Measurements from ENCODE around the gene NRCAM.

Gene NRCAM

DNA sequence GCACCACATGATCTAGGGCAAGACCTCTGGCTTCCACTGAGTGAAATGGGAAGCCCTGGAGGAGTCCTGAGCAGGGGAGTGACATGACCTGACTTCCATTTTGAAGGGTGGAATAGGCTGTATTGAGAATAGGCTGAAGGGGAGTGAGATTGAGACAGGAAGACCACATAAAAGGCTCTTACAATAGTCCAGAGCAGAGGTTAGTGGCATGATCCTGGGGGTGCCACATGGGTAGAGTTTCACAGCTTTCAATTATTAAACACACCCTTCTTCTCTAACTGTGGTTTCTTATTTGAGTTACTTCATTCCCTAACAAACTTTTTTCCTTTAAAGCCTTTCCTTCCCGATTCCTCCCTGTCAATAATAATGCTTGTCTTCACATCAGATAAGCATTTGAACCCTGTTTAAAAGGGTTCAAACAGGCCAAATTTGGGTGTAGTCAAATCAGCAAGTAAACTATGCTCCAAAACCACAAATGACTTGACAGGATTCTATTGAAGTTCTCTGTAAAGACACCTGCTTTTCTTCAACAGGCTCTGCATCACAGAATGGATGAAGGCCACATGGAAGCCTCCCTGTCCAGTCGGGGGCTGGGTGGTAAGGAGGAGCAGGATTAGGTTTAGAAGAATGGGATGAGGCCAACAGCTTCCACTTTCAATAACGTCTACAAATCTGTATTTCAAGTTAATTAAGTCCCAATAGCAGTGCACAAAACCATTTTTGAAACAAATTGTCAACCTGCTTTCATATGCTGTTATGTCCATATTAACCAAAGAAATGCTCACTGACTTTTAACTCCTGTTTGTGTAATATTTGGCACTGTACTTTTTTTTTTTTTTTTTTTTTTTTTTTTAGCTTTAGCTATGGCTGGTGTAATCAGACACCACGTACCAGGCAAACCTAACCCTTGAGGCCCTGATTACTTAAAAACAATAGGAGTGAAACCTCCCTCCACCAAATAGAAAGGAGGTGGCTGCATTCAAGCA lies 131.9 kb downstream of the NRCAM start:
- no peak for DNase-seq (ENCODE audit: low read depth)
- no peak overlapping the region for H3K4me3 ChIP-seq (ENCODE audit: low read length)
- TF ChIP-seq, protein P1, sequence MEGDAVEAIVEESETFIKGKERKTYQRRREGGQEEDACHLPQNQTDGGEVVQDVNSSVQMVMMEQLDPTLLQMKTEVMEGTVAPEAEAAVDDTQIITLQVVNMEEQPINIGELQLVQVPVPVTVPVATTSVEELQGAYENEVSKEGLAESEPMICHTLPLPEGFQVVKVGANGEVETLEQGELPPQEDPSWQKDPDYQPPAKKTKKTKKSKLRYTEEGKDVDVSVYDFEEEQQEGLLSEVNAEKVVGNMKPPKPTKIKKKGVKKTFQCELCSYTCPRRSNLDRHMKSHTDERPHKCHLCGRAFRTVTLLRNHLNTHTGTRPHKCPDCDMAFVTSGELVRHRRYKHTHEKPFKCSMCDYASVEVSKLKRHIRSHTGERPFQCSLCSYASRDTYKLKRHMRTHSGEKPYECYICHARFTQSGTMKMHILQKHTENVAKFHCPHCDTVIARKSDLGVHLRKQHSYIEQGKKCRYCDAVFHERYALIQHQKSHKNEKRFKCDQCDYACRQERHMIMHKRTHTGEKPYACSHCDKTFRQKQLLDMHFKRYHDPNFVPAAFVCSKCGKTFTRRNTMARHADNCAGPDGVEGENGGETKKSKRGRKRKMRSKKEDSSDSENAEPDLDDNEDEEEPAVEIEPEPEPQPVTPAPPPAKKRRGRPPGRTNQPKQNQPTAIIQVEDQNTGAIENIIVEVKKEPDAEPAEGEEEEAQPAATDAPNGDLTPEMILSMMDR (IDR thresholded peaks at IDR 0.05; ENCODE audit: insufficient read depth, low read depth, low read length, missing control alignments): no peak

DNA sequence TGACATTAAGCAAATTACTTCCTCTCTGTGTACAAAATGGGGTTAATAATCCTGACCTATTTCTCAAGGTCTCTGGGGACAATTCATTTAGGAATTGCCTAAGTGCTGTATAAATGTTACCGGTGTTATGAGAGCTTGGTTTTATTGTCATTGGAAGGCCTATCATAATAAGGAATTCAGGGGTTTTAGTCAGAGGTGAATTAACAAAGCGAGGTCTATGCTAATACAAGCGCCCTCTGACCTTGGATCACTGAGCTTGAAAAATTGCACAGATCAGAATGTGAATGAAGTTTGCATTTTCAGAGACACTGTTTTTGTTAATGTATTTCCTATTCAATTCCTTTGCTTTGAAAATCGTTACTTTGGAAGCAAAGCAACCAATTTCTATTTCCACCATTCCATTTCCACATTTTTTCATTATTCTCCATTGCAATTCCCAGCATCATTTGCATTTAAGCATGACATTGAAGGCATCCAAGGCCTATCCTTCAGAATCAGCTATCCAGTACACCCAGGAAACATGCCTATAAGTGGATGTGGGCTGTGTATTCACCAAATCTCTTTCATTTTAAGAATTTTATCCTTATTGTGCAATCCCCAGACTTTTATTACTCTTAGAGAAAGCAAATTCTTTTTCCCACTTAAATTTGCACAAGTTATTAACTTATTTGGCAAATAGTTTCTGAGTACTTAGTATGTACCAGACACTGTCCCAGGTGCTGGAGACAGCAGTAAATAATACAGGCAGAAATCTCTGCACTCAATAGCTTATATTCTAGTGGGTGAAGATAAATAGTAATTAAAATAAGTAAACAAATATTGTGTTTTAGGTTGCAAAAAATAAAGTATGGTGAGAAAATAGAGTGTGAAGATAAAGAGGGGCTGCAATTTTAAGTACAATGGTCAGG lies 133.1 kb downstream of the NRCAM start:
- TF ChIP-seq, protein P1 (IDR thresholded peaks at IDR 0.05; ENCODE audit: insufficient read depth, low read depth, low read length, missing control alignments): no peak
- no peak overlapping the region for H3K4me3 ChIP-seq (ENCODE audit: low read length)
- DNase-seq (ENCODE audit: low read depth): no peak

DNA sequence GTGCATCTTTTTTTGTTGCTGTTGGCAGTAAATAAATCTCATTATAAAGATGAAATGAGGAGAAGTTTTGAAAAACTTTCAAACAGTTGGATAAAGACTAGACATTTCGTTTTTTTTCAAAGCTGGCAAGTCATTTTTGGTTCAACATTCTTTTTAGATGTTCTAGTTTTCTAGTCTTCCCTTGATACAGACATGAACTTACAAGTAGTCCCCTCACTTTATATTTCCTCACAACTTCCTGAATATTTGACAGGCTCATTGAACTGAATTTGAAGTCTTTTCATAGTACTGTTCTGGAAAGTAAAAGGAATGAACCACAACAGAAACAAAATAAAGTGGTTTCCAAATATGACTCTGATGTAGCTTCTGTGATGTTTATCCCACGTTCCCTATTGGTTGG lies 134.2 kb downstream of the NRCAM start:
- no peak for DNase-seq (ENCODE audit: low read depth)
- TF ChIP-seq, protein P1 (IDR thresholded peaks at IDR 0.05; ENCODE audit: insufficient read depth, low read depth, low read length, missing control alignments): no peak
- no peak overlapping the region for H3K4me3 ChIP-seq (ENCODE audit: low read length)

DNA sequence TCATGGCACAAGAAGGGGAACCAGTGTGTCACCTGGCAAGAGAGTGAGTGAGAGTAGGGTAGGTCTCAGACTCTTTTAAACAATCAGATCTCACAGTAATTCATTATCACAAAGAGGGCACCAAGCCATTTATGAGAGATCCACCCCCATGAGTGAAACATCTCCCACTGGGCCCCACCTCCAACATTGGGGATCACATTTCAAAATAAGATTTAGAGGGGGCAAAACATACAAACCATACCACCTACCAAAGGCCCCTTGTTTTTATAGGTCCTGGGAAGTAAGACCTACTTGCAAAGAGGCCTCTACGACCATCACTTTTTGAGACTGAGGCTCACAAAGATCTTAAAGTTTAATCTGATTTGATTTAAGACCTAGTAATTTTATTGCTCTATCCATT lies 134.9 kb downstream of the NRCAM start:
- H3K4me3 ChIP-seq (ENCODE audit: low read length): no peak overlapping the region
- DNase-seq (ENCODE audit: low read depth): no peak
- TF ChIP-seq, protein P1 (IDR thresholded peaks at IDR 0.05; ENCODE audit: insufficient read depth, low read depth, low read length, missing control alignments): no peak

DNA sequence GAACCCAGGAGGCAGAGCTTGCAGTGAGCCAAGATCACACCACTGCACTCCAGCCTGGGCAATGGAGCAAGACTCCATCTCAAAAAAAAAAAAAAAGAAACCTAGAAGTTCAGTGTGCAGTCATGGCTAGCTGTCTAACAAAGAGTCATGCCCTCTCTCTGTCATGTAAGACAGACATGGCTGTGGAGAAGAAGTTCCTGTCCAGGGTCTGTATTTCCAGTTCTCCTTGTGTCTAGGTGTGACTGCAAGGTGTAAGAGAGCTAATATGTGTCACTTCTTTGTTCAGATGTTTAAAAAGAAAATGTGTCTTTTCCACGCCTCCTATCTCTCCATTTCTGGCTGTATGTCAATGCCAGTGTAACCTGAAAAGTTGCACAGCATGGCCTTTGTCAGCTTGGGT lies 139.5 kb downstream of the NRCAM start:
- H3K4me3 ChIP-seq (ENCODE audit: low read length): no peak overlapping the region
- TF ChIP-seq, protein P1 (IDR thresholded peaks at IDR 0.05; ENCODE audit: insufficient read depth, low read depth, low read length, missing control alignments): no peak
- DNase-seq (ENCODE audit: low read depth): peak; percentile 46

DNA sequence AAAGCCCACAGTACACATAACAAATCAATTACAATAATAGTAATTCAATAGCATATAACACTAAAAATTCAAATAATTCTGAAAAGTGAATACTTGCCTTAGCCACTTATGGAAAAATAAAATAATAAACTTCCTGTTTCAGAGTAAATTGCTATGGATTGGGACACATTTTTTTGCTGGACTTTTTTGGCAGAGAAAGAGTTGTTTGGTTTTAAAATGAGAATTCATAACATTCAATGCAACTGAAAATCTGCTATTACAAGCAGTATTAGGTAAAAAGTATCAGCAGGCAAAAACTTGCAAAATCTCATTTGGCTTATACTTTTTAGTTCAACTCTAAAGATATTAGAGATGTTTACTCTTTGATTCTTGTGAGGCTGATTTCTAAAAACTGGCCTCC lies 141.7 kb downstream of the NRCAM start:
- no peak overlapping the region for H3K4me3 ChIP-seq (ENCODE audit: low read length)
- TF ChIP-seq, protein P1 (IDR thresholded peaks at IDR 0.05; ENCODE audit: insufficient read depth, low read depth, low read length, missing control alignments): no peak
- no peak for DNase-seq (ENCODE audit: low read depth)
